VCaP (cell line): ENCODE results near the gene TMEM14A.

Experiments
- H3K27ac ChIP-seq: fragments of 450-650 bp; 2 replicates; pipeline ENCODE4 v1.5.1; 2017
- CTCF ChIP-seq: fragments of 450-650 bp; conservative IDR thresholded peaks from 2 replicates; pipeline ENCODE4 v1.5.1; 2017; ENCODE audit warnings: mild to moderate bottlenecking, moderate library complexity

TMEM14A gene

DNA sequence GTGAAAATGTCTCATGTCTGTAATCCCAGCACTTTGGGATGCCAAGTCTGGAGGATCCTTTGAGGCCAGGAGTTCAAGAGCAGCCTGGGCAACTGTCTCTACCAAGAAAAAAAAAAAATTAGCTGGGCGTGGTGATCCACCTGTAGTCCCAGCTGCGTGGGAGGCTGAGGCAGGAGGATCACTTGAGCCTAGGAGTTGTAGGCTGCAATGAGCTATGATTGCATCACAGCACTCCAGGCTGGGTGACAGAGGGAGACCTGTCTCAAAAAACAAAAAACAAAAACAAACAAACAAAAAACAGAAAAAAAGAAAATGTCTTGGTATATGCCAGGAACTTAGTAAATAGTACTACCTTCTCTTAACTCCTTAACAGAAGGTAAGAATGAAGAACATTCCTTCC is 31.4 kb upstream of the TMEM14A start:
- no peak overlapping the region for H3K27ac ChIP-seq
- no peak for TF ChIP-seq CTCF

DNA sequence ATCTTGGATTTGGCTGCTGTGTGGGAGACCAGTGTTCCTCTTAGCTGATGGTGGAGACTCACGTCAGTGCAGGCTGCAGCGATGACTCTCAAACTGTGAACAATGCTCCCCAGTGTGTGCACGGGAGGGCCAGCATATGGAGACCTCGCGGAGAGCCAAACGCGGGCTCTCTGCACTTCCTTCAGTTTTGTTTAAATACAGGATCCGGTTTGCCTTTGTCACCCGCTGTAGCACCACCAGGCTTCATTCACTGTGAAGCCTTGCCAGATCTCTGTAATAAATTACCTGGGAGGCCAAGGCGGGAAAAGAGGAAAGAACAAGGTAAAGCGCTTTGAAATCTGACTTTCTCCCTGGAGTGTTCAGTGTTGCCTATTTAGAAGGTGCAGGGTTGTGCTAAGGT is 30.7 kb upstream of the TMEM14A start:
- TF ChIP-seq CTCF, result no peak
- peak overlapping the region; percentile 31; the same call in 1 of the 2 replicates for H3K27ac ChIP-seq

- TF ChIP-seq CTCF, result no peak
- no peak overlapping the region for H3K27ac ChIP-seq
These were observed 30.0 kb upstream of the TMEM14A start for GRCh38 chr6:52640916-52641315.

GRCh38 chr6:52641388-52641787 is 29.5 kb upstream of the TMEM14A start:
- no peak overlapping the region for H3K27ac ChIP-seq
- TF ChIP-seq CTCF, result no peak

DNA sequence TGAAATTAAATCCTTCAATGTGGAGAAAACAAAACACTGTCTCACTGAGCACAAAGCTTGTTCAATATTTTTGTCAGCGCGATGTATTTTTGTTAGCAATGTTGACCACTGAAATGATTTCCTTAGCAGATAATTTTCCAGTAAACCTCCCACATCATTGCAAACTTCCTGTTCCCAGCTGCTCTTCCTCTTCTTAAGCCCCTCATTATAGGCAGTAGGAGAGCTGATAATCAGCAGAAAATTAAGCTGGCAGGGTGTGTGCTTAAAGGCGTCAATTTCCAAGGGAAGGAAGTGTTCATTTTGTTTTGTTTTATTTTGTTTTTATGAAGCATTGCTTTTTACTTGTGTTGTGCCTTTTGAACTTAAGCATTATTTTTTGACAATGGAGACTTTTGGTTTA is 29.1 kb upstream of the TMEM14A start:
- TF ChIP-seq CTCF, result no peak
- no peak overlapping the region for H3K27ac ChIP-seq

- H3K27ac ChIP-seq, result no peak overlapping the region
- no peak for TF ChIP-seq CTCF
These were observed 28.5 kb upstream of the TMEM14A start for GRCh38 chr6:52642368-52642767.

DNA sequence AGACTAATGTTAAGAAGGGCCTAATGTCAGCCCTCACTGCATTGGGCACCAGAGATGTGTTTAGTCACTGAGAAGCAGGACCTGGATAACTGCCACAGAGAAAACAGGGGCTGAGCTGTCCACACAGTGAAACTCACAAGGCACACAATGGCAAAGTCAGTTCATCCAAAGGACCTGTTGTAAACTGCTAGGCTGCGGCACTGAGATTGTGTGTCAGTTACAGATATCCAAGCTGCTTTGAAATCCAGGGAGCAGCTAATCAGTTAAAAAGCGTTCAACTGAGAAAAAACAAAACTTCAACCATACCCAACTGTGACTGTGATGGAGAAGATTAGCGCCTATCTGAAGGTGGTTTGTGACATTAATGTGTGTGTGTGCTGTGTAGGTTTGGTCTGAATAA is 27.8 kb upstream of the TMEM14A start:
- TF ChIP-seq CTCF, result no peak
- no peak overlapping the region for H3K27ac ChIP-seq

DNA sequence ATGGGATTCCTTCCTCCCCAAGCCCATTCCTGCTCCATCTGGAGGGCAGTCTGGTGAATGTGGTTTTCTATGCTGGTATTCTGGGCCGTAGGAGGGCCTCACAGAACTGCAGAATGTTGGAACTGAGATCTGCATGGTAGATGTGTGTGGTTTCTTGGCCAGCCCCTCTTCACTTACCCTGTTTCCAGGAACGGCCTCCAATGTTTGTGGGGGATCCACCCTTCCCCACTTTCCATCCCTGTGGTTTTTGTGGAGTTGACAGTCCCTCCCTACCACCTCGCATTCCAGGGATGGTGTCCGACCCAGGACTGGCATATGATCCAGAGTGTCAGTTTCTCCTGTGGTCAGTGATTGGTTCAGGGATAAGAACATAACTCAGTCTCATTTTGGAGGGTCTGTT is 26.7 kb upstream of the TMEM14A start:
- no peak for TF ChIP-seq CTCF
- no peak overlapping the region for H3K27ac ChIP-seq
